Measurements from ENCODE around the gene GSK3B.
"Not testable (repeated sequence)": the region's sequence is repeated elsewhere in the genome, so short reads cannot be mapped to it uniquely, and the experiment has no call there.

GSK3B gene

GRCh38 chr3:120005741-120006140, 88.5 kb downstream of the GSK3B start:
- not testable (repeated sequence) for DNase-seq (ENCODE audit: low read depth)

DNA sequence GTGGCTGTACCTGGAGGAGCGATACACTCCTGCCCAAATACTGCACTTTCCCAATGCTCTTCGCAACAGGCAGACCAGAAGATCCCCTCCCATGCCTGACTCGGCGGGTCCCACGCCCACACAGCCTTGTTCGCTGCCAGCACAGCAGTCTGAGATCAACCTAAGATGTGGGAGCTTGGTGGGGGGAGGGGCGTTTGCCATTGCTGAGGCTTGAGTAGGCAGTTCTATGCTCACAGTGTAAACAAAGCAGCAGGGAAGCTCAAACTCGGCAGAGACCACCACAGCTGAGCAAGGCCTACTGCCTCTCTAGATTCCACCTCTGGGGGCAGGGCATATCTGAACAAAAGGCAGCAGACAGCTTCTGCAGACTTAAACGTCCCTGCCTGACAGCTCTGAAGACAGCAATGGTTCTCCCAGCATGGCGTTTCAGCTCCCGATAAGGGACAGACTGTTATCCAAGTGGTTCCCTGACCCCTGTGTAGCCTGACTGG, 90.2 kb downstream of the GSK3B start:
- DNase-seq (ENCODE audit: low read depth) = peak; percentile 2

- DNase-seq (ENCODE audit: low read depth) = no peak
Measured at GRCh38 chr3:119998166-119998565, 96.1 kb downstream of the GSK3B start.

GRCh38 chr3:119990888-119991287, 103.4 kb downstream of the GSK3B start:
- DNase-seq (ENCODE audit: low read depth) = peak; percentile 12

GRCh38 chr3:119989981-119990655, 104.1 kb downstream of the GSK3B start:
- DNase-seq (ENCODE audit: low read depth) = no peak

- DNase-seq (ENCODE audit: low read depth) = not testable (repeated sequence)
Measured at GRCh38 chr3:119986812-119987211, 107.4 kb downstream of the GSK3B start.

- DNase-seq (ENCODE audit: low read depth) = no peak
Measured at GRCh38 chr3:119981386-119981785, 112.9 kb downstream of the GSK3B start.

- DNase-seq (ENCODE audit: low read depth) = no peak
Measured at GRCh38 chr3:119978554-119979208, 115.6 kb downstream of the GSK3B start.

DNA sequence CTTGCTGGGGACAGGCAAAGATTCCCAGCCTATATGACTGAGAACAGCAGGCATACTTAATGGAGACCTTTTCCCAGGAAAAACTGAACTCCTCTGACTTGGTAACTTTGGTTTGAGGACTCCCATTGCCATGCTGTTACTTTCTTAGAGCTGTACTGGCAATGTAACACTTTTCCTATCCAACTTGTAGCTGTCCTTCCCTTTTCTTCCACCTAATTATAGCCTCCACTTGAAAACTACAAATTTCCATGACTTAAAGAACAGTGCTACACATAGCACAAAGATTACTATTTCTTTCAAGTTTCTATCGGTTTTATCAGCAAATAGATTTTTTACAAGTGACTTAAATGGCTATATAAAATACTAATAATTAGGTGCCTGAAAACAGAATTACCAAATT, 116.9 kb downstream of the GSK3B start:
- DNase-seq (ENCODE audit: low read depth) = no peak

DNA sequence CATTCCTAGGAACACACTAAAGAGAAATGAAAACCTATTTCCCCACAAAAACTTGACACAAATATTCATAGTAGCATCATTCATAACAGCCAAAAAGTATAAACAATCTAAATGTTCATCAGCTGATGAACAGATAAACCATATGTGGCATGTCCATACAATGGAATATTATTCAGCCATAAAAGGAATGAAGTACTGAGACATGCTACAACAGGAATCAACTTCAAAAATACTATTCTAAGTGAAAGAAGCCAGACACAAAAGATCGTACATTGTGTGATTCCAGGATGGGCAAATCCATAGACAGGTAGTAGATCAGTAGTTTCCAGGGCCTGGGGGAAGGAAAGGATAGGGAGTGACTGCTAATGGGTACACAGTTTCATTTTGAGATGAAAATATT, 118.0 kb downstream of the GSK3B start:
- no peak for DNase-seq (ENCODE audit: low read depth)

- no peak for DNase-seq (ENCODE audit: low read depth)
Measured at GRCh38 chr3:119974656-119975055, 119.6 kb downstream of the GSK3B start.

GRCh38 chr3:119973018-119973646, 121.1 kb downstream of the GSK3B start:
- no peak for DNase-seq (ENCODE audit: low read depth)

- no peak for DNase-seq (ENCODE audit: low read depth)
Measured at GRCh38 chr3:119969759-119970158, 124.5 kb downstream of the GSK3B start.

DNA sequence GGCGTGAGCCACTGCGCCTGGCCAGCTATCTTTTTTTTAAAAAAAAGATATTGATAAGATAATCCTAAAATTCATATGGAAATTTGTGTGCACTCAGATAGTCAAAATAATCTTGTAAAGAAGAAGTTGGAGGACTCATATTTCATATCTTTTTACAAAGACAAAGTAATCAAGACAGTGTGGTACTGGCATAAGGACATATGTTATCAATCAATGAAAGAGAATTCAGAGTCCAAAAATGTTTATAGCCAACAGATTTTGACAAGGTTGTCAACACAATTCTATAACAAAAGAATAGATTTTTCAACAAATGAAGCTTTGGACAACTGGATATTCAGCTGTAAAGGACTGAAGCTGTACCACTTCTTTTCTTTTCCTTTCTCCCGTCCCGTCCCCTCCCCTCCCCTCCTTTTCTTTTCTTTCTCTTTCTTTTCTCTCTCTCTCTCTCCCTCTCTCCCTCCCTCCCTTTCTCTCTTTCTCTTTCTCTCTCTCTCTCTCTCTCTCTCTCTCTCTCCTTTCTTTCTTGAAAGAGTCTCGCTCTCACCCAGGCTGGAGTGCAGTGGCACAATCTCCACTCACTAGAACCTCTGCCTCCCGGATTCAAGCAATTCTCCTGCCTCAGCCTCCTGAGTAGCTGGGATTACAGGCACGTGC, 126.8 kb downstream of the GSK3B start:
- DNase-seq (ENCODE audit: low read depth) = peak; percentile 9

GRCh38 chr3:119965692-119966091, 128.6 kb downstream of the GSK3B start:
- DNase-seq (ENCODE audit: low read depth) = no peak

DNA sequence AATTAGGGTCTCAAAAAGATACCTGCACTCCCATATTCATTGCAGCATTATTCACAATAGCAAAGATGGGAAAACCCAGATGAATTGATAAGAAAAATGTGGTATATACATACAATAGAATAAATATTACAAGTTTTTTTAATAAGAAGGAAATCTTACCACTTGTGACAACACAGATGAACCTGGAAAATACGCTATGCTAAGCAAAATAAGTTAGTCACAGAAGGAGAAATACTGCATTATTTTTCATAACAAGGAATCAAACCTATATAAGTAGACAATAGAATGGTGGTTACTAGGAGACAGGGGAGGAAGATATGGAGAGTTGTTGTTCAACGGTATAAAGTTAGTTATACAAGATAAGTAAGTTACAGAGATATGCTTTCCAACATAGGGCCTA, 130.0 kb downstream of the GSK3B start:
- no peak for DNase-seq (ENCODE audit: low read depth)

GRCh38 chr3:119955972-119956371, 138.3 kb downstream of the GSK3B start:
- no peak for DNase-seq (ENCODE audit: low read depth)

- DNase-seq (ENCODE audit: low read depth) = no peak
Measured at GRCh38 chr3:119950666-119951325, 143.5 kb downstream of the GSK3B start.

- no peak for DNase-seq (ENCODE audit: low read depth)
Measured at GRCh38 chr3:119945291-119945690, 149.0 kb downstream of the GSK3B start.

GRCh38 chr3:119944091-119944490, 150.2 kb downstream of the GSK3B start:
- DNase-seq (ENCODE audit: low read depth) = no peak

GRCh38 chr3:119939077-119939476, 155.2 kb downstream of the GSK3B start:
- DNase-seq (ENCODE audit: low read depth) = no peak

DNA sequence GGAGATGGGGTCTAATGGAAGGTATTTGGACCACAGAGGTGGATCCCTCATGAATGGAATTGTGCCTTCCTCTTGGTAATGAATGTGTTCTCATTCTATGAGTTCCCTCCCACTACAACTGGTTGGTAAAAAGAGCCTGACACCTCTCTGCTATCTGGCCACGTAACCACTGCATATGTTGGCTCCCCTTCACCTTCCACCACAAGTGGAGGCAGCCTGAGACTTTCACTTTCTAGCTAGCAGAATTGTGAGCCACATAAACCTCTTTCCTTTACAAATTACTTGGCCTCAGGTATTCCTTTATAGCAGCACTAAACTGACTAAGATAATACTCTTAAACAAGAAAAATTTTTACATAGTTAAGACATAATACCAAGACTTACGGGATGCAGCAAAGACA, 157.0 kb downstream of the GSK3B start:
- no peak for DNase-seq (ENCODE audit: low read depth)

All from fibroblast of gingiva (primary cell).